Gastrocnemius medialis (tissue), 4 donors: Measurements from ENCODE around the gene PEX1. TPM values are rescaled to one million over a fixed set of nuclear protein-coding genes. Genes with fewer than 3 reads are reported as not detected.

Experiments used
- ATAC-seq, 2 donors: fragments of 150-250 bp; one replicate each; pipeline ENCODE4 v1.9.1; 2016
- DNase-seq, 2 donors: peaks; one replicate each; pipeline ENCODE4 v3.0.0-alpha.2; 2019
- H3K27ac ChIP-seq, 4 donors: fragments of 200-600 bp; sonication (generic); 1 replicate in 1 of 4; 2 replicates in 3 of 4; pipeline ENCODE4 v1.5.1; 2016 to 2018; ENCODE audit warnings: mild to moderate bottlenecking in 2 of 4, moderate library complexity in 1 of 4
- H3K27me3 ChIP-seq, 3 donors: fragments of 200-600 bp; sonication (generic) in 2 of 3; 1 replicate in 1 of 3; 2 replicates in 2 of 3; pipeline versions ENCODE4 v1.5.1 to v1.6.0; 2016 to 2019; ENCODE audit warnings: mild to moderate bottlenecking in 1 of 3, moderate library complexity in 1 of 3
- H3K36me3 ChIP-seq, 2 donors: fragments of 200-600 bp; sonication (generic) in 1 of 2; one replicate each; pipeline ENCODE4 v1.5.1; 2017 to 2018
- H3K4me1 ChIP-seq, 2 donors: fragments of 200-600 bp; sonication (generic) in 1 of 2; one replicate each; pipeline ENCODE4 v1.5.1; 2016 to 2017; ENCODE audit warnings: mild to moderate bottlenecking in 2 of 2
- H3K4me3 ChIP-seq, 4 donors: fragments of 200-600 bp; sonication (generic) in 3 of 4; 1 replicate in 1 of 4; 2 replicates in 3 of 4; pipeline ENCODE4 v1.5.1; 2016 to 2019; ENCODE audit warnings: mild to moderate bottlenecking in 2 of 4
- H3K9me3 ChIP-seq, 3 donors: fragments of 200-600 bp; sonication (generic) in 2 of 3; 1 replicate in 1 of 3; 2 replicates in 2 of 3; pipeline ENCODE4 v1.5.1; 2016 to 2019
- CTCF ChIP-seq, 5 experiments: fragments of 450-650 bp in 3 of 5; fragments of 200-600 bp in 2 of 5; sonication (generic) in 2 of 5; IDR thresholded peaks in 4 of 5; conservative IDR thresholded peaks in 1 of 5; 1 replicate in 4 of 5; 2 replicates in 1 of 5; pipeline ENCODE4 v1.5.1; 2016 to 2019; ENCODE audit warnings: antibody characterized with exemption in 5 of 5, mild to moderate bottlenecking in 3 of 5, moderate library complexity in 3 of 5
- POLR2A ChIP-seq, 2 donors: fragments of 450-650 bp; IDR thresholded peaks; one replicate each; pipeline ENCODE4 v1.6.1; 2017; ENCODE audit warnings: antibody characterized with exemption in 2 of 2, mild to moderate bottlenecking in 2 of 2, moderate library complexity in 2 of 2
- in situ Hi-C, 4 donors: fragments of 200-750 bp; cut with MboI; loops; one replicate each; pipeline versions ENCODE4 v1.15.0 to v1.8.0; 2017; ENCODE audit warnings: low sequenced_read_pairs in 4 of 4
- intact Hi-C: fragments of 100-400 bp; cut with DNase I; formaldehyde crosslinking; loops from one replicate; pipeline ENCODE4 v1.15.1; 2023; ENCODE audit warnings: low total_unique reads
- total RNA-seq, 4 donors: library from RNA; depleted of rRNA; stranded (reverse); fragments of >200 nt; gene quantifications; one replicate each; pipeline versions ENCODE4 v1.1.0 to v1.2.3, GENCODE V29; 2016

PEX1 gene
- 10 to 100 TPM in 3 of 4 donors, 1 to 10 TPM in 1; 8.0 to 22.3 (median 12.3) TPM for total RNA-seq

GRCh38 chr7:92528188-92528957 lies at the start of gene PEX1, which contains the start of gene RBM48:
Gene PEX1, minus strand, starts transcription at chr7:92528520. Its CDS starts 85 bp downstream, at chr7:92528435.
Gene RBM48, plus strand, starts transcription at chr7:92528795. Its CDS starts 19 bp downstream, at chr7:92528814.
- no peaks in the 10 kb centered on the region for H3K27me3 ChIP-seq
- DNase-seq, result peak; percentile 94 to 97
- peak within 1 kb of the TSS; percentile 81 to 90 (median 88) for H3K27ac ChIP-seq
- peak in 4 of 5 experiments; percentile 28 to 56 (median 39) for TF ChIP-seq CTCF (IDR thresholded peaks at IDR 0.05 in 4 of 5, conservative IDR thresholded peaks at IDR 0.05 in 1 of 5)
- peak; percentile 33 to 52 for TF ChIP-seq POLR2A (IDR thresholded peaks at IDR 0.05)
- H3K9me3 ChIP-seq, result no peaks in the 10 kb centered on the region
- peaks cover 0 to 30% of the 10 kb centered on the region in 2 donors for H3K36me3 ChIP-seq
- H3K4me3 ChIP-seq, result peak within 1 kb of the TSS; percentile 73 to 96 (median 88)
- in situ Hi-C loops, result loop anchor here in 1 of 4 donors (25.0 kb wide), 1 partner anchor 291 kb away; the partner anchor contains the start of genes ANKIB1 and KRIT1
- intact Hi-C loops, result loop anchor here (1.0 to 5.0 kb wide), 5 partner anchors 64 to 394 kb away; partner anchors contain the start of genes ANKIB1, CDK6, CYP51A1 and FAM133B
- H3K4me1 ChIP-seq, result peaks cover 18 to 19% of the 10 kb centered on the region in 2 donors
- peak; percentile 99 for ATAC-seq

- in situ Hi-C loops (no loop called here), intact Hi-C loops (no loop called here)
- Histone ChIP-seq H3K4me3 (no peak overlapping the region), H3K4me1 (no peaks in the 10 kb centered on the region), H3K36me3 (peaks cover 0 to 75% of the 10 kb centered on the region in 2 donors), H3K27ac (no peak overlapping the region), H3K27me3 (no peaks in the 10 kb centered on the region), H3K9me3 (no peaks in the 10 kb centered on the region)
- ATAC-seq (no peak), DNase-seq (no peak)
- no peak for TF ChIP-seq CTCF (IDR thresholded peaks at IDR 0.05 in 4 of 5, conservative IDR thresholded peaks at IDR 0.05 in 1 of 5)
These were observed 48.0 kb upstream of the PEX1 start for GRCh38 chr7:92576296-92576695.

GRCh38 chr7:92569137-92569536 lies 40.8 kb upstream of the PEX1 start:
- no peak for DNase-seq
- in situ Hi-C loops, result loop anchor here in 1 of 4 donors (25.0 kb wide), 1 partner anchor 357 kb away; no protein-coding TSS in a partner anchor
- intact Hi-C loops, result no loop called here
- no peaks in the 10 kb centered on the region for H3K4me1 ChIP-seq
- ATAC-seq, result no peak
- H3K36me3 ChIP-seq, result peaks cover 0 to 74% of the 10 kb centered on the region in 2 donors
- no peak for TF ChIP-seq CTCF (IDR thresholded peaks at IDR 0.05 in 4 of 5, conservative IDR thresholded peaks at IDR 0.05 in 1 of 5)
- TF ChIP-seq POLR2A (IDR thresholded peaks at IDR 0.05), result no peak
- no peak overlapping the region for H3K4me3 ChIP-seq
- no peaks in the 10 kb centered on the region for H3K9me3 ChIP-seq
- no peak overlapping the region for H3K27ac ChIP-seq
- H3K27me3 ChIP-seq, result no peaks in the 10 kb centered on the region

- Histone ChIP-seq H3K27me3 (no peaks in the 10 kb centered on the region), H3K27ac (no peak overlapping the region), H3K9me3 (no peaks in the 10 kb centered on the region), H3K4me1 (no peaks in the 10 kb centered on the region), H3K36me3 (peaks cover 3 to 86% of the 10 kb centered on the region in 2 donors), H3K4me3 (no peak overlapping the region)
- in situ Hi-C loops, result loop anchor here in 1 of 4 donors (25.0 kb wide), 1 partner anchor 355 kb away; no protein-coding TSS in a partner anchor
- DNase-seq (no peak), ATAC-seq (no peak)
- intact Hi-C loops, result no loop called here
- TF ChIP-seq CTCF (IDR thresholded peaks at IDR 0.05 in 4 of 5, conservative IDR thresholded peaks at IDR 0.05 in 1 of 5) (no peak), POLR2A (IDR thresholded peaks at IDR 0.05) (no peak)
These were observed 39.1 kb upstream of the PEX1 start for GRCh38 chr7:92567460-92567859.
